HPDE6-E6E7 (cell line): Measurements from ENCODE around the gene SLIT1.

Experiments used
- DNase-seq: peaks from one replicate; pipeline ENCODE4 v3.0.0; 2011; ENCODE audit warnings: missing footprints; ENCODE audit errors: extremely low spot score

The SLIT1 gene

GRCh38 chr10:97065128-97065527 is 120.6 kb downstream of the SLIT1 start:
- peak; percentile 29 for DNase-seq

- no peak for DNase-seq
Observed at GRCh38 chr10:97063983-97064837, 121.5 kb downstream of the SLIT1 start.

GRCh38 chr10:97063271-97063982 is 122.3 kb downstream of the SLIT1 start:
- no peak for DNase-seq

GRCh38 chr10:97062456-97062855 is 123.3 kb downstream of the SLIT1 start:
- no peak for DNase-seq

- no peak for DNase-seq
Observed at GRCh38 chr10:97062046-97062445, 123.7 kb downstream of the SLIT1 start.

- no peak for DNase-seq
Observed at GRCh38 chr10:97061423-97061822, 124.3 kb downstream of the SLIT1 start.

- no peak for DNase-seq
Observed at GRCh38 chr10:97060441-97061084, 125.2 kb downstream of the SLIT1 start.

GRCh38 chr10:97059872-97060205 is 125.9 kb downstream of the SLIT1 start:
- no peak for DNase-seq

- DNase-seq: no peak
Observed at GRCh38 chr10:97059006-97059871, 126.5 kb downstream of the SLIT1 start.

- DNase-seq: no peak
Observed at GRCh38 chr10:97058521-97058920, 127.2 kb downstream of the SLIT1 start.

GRCh38 chr10:97057491-97058235 is 128.1 kb downstream of the SLIT1 start:
- no peak for DNase-seq

GRCh38 chr10:97056003-97056630 is 129.6 kb downstream of the SLIT1 start:
- DNase-seq: no peak

- no peak for DNase-seq
Observed at GRCh38 chr10:97053276-97053675, 132.5 kb downstream of the SLIT1 start.

GRCh38 chr10:97050956-97051496 is 134.7 kb downstream of the SLIT1 start:
- no peak for DNase-seq

- no peak for DNase-seq
Observed at GRCh38 chr10:97050205-97050745, 135.5 kb downstream of the SLIT1 start.

- DNase-seq: no peak
Observed at GRCh38 chr10:97049670-97050069, 136.1 kb downstream of the SLIT1 start.

- no peak for DNase-seq
Observed at GRCh38 chr10:97048649-97049427, 136.9 kb downstream of the SLIT1 start.

- DNase-seq: no peak
Observed at GRCh38 chr10:97047788-97048187, 138.0 kb downstream of the SLIT1 start.

GRCh38 chr10:97047083-97047736 is 138.5 kb downstream of the SLIT1 start:
- no peak for DNase-seq
